ENCODE data around the gene SUPT6H. TPM values are rescaled to one million over a fixed set of nuclear protein-coding genes. Genes with fewer than 3 reads are reported as not detected.

SUPT6H gene
- 70.7 TPM for total RNA-seq

GRCh38 chr17:28661635-28662526 is at the start of gene SUPT6H, which contains the start of gene SDF2:
TSS of gene SUPT6H (plus strand) at chr17:28662205. CDS start at chr17:28673402, 11,197 bp downstream.
TSS of gene SDF2 (minus strand) at chr17:28661906. CDS start at chr17:28661876, 30 bp downstream.
- intact Hi-C loops (cut with DNase I): no loop called here
- ATAC-seq: peak; percentile 98
- peak; percentile 96 for DNase-seq (ENCODE audit: low spot score)

- no peak for DNase-seq (ENCODE audit: low spot score)
- intact Hi-C loops (cut with DNase I): loop anchor here (10.0 kb wide), 1 partner anchor 108 kb away; the partner anchor contains the start of gene FOXN1
- no peak for ATAC-seq
These were observed 49.5 kb upstream of the SUPT6H start for GRCh38 chr17:28612531-28612930.

DNA sequence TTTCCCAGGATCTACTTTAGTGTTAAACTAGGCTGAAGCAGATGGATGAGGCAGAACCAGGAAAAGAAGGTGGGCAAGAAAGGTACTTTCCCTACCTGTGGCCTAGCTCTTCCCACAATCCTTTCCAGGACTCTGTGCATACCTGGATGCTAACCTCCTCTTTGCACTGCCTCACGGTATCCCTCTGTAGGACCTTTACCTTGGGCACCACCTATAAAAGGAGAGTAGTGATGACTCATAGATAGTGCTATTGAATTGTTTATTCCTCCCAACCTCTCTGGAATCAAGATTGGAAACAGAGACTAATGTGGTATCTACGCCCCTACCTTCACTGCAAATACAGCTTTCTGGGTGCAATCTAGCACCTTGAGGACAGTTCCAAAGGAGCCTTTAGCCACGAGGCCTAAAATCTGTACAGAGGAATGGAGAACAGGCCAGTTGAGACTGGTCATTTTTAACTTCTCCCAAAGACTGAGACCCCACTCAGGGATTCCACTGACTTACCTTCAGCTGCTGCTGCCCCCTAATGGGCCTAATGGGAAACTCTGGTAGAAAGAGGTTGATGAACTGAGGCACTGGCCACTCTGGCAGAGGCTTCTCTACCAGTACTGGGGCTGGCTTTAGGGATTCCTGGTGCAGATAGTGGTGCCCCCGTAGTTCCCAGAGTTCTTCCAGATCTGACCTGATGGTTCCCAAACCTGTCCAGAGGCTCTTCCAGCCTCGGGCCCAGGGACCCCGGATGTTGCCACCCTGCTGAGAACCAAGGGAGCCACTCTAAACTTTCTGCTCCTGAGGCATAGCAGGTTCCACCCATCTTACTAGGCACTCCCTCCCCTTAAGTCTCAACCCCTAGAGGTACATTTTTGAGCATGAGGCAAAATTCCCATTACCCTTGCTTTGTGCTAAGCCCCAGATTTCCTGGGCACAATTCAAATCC is 48.8 kb upstream of the SUPT6H start:
- intact Hi-C loops (cut with DNase I): loop anchor here (10.0 kb wide), 1 partner anchor 108 kb away; the partner anchor contains the start of gene FOXN1
- ATAC-seq (peak; percentile 56), DNase-seq (ENCODE audit: low spot score) (no peak)

- DNase-seq (ENCODE audit: low spot score) (no peak), ATAC-seq (no peak)
- intact Hi-C loops (cut with DNase I): loop anchor here (10.0 kb wide), 1 partner anchor 109 kb away; the partner anchor contains the start of gene FOXN1
These were observed 48.0 kb upstream of the SUPT6H start, which contains the start of gene RSKR for GRCh38 chr17:28613931-28614381. TSS of gene RSKR (minus strand) at chr17:28614185. CDS start at chr17:28614161, 24 bp downstream.

DNA sequence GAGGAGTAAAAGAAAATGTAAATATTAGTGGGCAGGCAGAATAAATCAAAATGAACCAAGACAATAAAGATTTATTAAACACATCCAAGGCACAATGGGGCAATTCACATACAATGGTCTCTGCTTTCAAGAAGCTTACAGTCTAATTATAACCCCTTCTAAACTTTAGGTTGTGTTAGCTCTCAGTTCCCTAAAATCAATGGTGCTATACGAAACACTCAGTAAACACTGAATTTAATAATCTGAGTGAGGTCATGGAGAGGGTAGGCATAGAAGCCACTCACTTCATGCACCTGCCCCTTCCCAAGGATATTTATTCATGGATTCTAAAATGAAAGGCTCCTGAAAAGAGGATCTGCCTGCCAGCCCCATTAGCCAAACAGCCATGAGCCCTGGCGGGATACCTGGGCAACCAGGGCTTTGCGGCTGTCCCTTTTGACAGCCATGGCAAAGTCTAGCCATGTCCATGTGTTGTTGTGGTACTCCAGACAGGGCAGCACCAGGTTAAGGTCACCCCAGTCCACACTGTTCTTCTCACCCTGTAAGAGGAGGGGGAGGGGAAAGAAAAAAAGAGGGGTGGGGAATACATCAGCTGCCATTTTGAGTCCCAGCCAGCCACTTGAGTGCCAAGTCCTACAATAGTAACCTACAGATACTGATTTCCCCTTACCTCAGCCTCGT is 46.6 kb upstream of the SUPT6H start:
- intact Hi-C loops (cut with DNase I): loop anchor here (10.0 kb wide), 1 partner anchor 111 kb away; the partner anchor contains the start of gene FOXN1
- ATAC-seq (no peak), DNase-seq (ENCODE audit: low spot score) (no peak)

- intact Hi-C loops (cut with DNase I): loop anchor here (10.0 kb wide), 1 partner anchor 111 kb away; the partner anchor contains the start of gene FOXN1
- DNase-seq (ENCODE audit: low spot score): no peak
These were observed 45.7 kb upstream of the SUPT6H start for GRCh38 chr17:28616281-28616680.

GRCh38 chr17:28618464-28618863 is 43.5 kb upstream of the SUPT6H start:
- intact Hi-C loops (cut with DNase I): loop anchor here (10.0 kb wide), 1 partner anchor 114 kb away; the partner anchor contains the start of gene FOXN1

More at GRCh38 chr17:28616281-28616680, 45.7 kb upstream of the SUPT6H start:
- ATAC-seq: no peak

DNA sequence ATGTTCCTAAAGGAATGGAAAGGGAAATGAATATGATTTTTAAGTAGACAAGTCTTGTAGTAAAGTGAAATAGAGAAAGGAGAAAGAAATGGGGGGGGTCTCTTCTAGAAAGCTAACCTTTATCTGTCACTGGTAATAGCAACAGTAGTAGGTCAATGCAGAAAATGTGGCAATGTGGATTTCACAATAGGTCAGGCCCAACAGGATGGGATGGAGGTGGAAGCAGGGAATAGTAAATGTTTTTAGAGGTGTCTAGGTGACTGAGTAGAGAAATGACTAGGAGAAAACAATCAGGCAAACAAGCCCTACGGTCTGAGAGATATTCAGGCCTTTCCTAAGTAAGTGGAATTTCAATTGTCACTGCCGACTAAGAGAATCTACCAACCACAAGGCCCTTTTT is 42.0 kb upstream of the SUPT6H start:
- intact Hi-C loops (cut with DNase I): no loop called here
- no peak for ATAC-seq
- no peak for DNase-seq (ENCODE audit: low spot score)

More at GRCh38 chr17:28618464-28618863, 43.5 kb upstream of the SUPT6H start:
- DNase-seq (ENCODE audit: low spot score) (no peak), ATAC-seq (no peak)

GRCh38 chr17:28622186-28622585 is 39.8 kb upstream of the SUPT6H start:
- DNase-seq (ENCODE audit: low spot score) (no peak), ATAC-seq (no peak)
- intact Hi-C loops (cut with DNase I): no loop called here

GRCh38 chr17:28623696-28624095 is 38.3 kb upstream of the SUPT6H start:
- ATAC-seq: no peak
- no peak for DNase-seq (ENCODE audit: low spot score)
- intact Hi-C loops (cut with DNase I): no loop called here

- no peak for ATAC-seq
- intact Hi-C loops (cut with DNase I): no loop called here
- no peak for DNase-seq (ENCODE audit: low spot score)
These were observed 37.9 kb upstream of the SUPT6H start for GRCh38 chr17:28624148-28624547.

DNA sequence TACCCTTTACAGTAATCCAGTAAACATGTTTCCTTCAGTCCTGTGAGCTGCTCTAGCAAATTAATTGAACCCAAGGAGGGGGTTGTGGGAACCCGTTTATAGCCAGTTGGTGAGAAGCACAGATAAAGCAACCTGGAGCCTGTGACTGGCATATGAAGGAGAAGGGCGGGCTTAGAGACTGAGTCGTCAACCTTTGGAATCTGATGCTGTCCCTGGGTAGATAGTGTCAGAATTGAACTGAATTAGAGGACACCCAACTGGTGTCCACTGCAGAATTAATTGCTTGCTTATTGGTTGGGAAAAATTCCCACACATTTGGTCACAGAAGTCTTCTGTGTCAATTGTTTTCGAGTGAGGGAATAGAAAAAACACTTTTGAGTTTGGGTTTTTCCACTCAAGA is 35.2 kb upstream of the SUPT6H start:
- DNase-seq (ENCODE audit: low spot score): no peak
- no peak for ATAC-seq
- intact Hi-C loops (cut with DNase I): no loop called here

GRCh38 chr17:28634206-28634865 is 27.7 kb upstream of the SUPT6H start:
- ATAC-seq (no peak), DNase-seq (ENCODE audit: low spot score) (no peak)
- intact Hi-C loops (cut with DNase I): no loop called here

DNA sequence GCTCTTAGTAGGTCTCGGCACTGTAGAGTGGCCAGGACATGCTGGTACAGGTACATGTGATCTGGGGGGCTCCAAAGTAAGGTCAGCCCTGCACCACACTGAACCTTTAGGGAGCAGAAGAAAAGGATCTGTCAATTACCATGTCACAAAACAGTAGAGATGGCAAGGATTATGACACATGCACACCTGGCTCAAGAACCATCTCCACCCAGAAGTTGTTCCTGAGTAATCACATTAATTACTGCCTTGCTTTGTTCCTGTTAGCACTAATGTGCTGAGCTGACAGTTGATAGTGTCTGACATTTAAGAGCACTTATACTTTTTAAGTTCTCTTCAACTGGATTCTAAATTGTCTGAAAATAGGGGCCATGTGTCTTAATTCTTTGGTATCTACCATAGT is 26.5 kb upstream of the SUPT6H start:
- intact Hi-C loops (cut with DNase I): no loop called here
- DNase-seq (ENCODE audit: low spot score) (no peak), ATAC-seq (no peak)

DNA sequence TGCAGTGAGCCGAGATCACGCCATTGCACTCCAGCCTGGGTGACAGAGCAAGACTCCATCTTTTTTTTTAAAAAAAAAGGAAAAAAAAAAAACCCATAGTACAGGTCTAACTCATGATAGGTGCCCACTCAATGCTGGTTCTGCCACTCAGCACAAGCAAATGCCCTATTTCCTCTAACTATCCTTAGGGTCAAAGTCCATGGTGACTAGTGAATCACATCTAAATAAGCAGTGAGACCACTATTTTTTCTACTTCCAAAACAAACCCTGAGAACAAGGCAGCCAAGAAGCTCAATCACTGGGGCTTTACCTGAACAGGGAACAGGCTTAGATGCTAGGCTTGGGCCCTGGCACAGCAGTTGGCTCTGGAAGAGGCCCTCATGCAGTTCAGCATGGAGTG is 20.4 kb upstream of the SUPT6H start:
- DNase-seq (ENCODE audit: low spot score) (no peak), ATAC-seq (no peak)
- intact Hi-C loops (cut with DNase I): no loop called here

- DNase-seq (ENCODE audit: low spot score) (no peak), ATAC-seq (peak; percentile 6)
- intact Hi-C loops (cut with DNase I): no loop called here
These were observed 17.8 kb upstream of the SUPT6H start for GRCh38 chr17:28643983-28644786.

All from sciatic nerve (tissue), 2 donors.